ENCODE measurements around the gene SH3PXD2A. TPM values are rescaled to one million over a fixed set of nuclear protein-coding genes. Genes with fewer than 3 reads are reported as not detected.
A peak's percentile ranks its signal among the peaks of the same experiment; 100 is the strongest.

SH3PXD2A gene
- total RNA-seq, 1 donor = 29.0 TPM

DNA sequence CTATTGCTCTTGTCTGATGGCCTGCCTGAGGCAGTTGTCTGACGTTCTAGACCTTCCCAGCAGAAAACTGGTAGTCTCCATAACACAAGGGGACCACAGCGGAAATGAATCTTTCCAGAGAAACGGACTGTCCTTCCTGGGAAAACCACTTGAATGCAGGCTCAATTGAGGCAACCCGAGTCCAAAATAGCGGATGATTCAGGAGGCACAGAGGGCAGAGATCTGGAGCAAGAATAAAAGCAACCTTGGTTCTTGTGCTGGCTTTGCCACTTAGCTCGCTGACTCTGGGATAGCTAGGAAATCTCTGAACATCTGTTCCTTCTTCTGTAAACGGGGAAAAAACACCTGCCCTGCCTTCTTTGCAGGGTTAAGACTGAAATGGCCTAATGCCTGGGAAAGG lies 183.0 kb downstream of the SH3PXD2A start:
- TF ChIP-seq, protein P1, sequence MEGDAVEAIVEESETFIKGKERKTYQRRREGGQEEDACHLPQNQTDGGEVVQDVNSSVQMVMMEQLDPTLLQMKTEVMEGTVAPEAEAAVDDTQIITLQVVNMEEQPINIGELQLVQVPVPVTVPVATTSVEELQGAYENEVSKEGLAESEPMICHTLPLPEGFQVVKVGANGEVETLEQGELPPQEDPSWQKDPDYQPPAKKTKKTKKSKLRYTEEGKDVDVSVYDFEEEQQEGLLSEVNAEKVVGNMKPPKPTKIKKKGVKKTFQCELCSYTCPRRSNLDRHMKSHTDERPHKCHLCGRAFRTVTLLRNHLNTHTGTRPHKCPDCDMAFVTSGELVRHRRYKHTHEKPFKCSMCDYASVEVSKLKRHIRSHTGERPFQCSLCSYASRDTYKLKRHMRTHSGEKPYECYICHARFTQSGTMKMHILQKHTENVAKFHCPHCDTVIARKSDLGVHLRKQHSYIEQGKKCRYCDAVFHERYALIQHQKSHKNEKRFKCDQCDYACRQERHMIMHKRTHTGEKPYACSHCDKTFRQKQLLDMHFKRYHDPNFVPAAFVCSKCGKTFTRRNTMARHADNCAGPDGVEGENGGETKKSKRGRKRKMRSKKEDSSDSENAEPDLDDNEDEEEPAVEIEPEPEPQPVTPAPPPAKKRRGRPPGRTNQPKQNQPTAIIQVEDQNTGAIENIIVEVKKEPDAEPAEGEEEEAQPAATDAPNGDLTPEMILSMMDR (IDR thresholded peaks at IDR 0.05; ENCODE audit: extremely low read depth, low read depth, low read length) = no peak
- H3K79me2 ChIP-seq (ENCODE audit: insufficient read depth, low read length) = peaks cover 9% of the 10 kb centered on the region
- no peak for DNase-seq (ENCODE audit: insufficient read length, low spot score, missing footprints)

DNA sequence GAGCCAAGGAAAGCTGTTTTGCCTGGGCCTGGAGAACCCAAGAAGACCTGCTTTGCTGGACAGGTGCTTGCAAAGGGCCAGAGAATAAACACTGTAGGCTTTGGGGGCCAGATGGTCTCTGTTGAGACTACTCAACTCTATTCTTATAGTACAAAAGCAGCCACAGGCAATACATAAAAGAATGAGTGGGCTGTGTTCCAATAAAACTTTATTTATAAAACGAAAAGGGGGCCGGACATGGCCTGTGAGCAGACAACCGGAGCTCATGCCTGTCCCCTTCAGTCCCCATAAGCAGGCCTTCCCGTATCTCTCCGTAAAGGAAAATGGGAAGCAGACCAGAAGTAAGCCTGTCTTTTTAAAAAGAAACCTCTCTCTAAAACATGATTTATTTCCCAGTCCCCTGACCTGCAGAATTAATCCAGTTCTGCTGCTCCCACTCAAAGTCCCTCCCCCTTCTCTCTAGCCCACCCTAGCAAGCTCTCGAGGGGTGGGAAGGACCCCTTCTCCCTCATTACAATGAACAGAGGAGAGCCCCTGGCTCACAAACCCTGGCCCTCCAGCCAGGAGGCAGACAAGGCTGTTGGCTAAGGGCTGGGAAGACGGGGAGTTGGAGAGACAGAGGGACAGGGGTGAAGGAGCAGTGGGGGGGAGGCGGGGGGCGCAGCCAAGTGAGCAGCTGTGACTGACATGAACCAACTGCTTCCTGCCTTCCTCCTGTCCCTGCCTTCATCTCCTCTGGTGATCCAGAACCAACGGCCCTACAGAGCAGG lies 184.1 kb downstream of the SH3PXD2A start:
- H3K36me3 ChIP-seq (ENCODE audit: insufficient read depth, low read length) = no peaks in the 10 kb centered on the region
- no peak overlapping the region for H3K4me3 ChIP-seq (ENCODE audit: insufficient read depth, low read length)
- H3K27me3 ChIP-seq (ENCODE audit: insufficient read depth, low read length) = no peaks in the 10 kb centered on the region
- peaks cover 9% of the 10 kb centered on the region for H3K79me2 ChIP-seq (ENCODE audit: insufficient read depth, low read length)
- H2AFZ ChIP-seq (ENCODE audit: low read length) = no peak overlapping the region
- no peak overlapping the region for H3K4me2 ChIP-seq (ENCODE audit: insufficient read depth, low read length)
- H3K9me3 ChIP-seq (ENCODE audit: low read depth, low read length) = no peaks in the 10 kb centered on the region
- H3K27ac ChIP-seq (ENCODE audit: low read depth, low read length) = no peak overlapping the region
- H4K20me1 ChIP-seq (ENCODE audit: insufficient read depth, low read length) = no peaks in the 10 kb centered on the region
- H3K4me1 ChIP-seq (ENCODE audit: insufficient read depth, low read length) = peaks cover 28% of the 10 kb centered on the region
- TF ChIP-seq, protein P1 (IDR thresholded peaks at IDR 0.05; ENCODE audit: extremely low read depth, low read depth, low read length) = no peak
- DNase-seq (ENCODE audit: insufficient read length, low spot score, missing footprints) = no peak

More for the DNA sequence above, 183.0 kb downstream of the SH3PXD2A start:
- Histone ChIP-seq H3K27me3 (ENCODE audit: insufficient read depth, low read length) (no peaks in the 10 kb centered on the region), H2AFZ (ENCODE audit: low read length) (no peak overlapping the region), H3K4me3 (ENCODE audit: insufficient read depth, low read length) (no peak overlapping the region), H4K20me1 (ENCODE audit: insufficient read depth, low read length) (no peaks in the 10 kb centered on the region), H3K27ac (ENCODE audit: low read depth, low read length) (peak overlapping the region; percentile 46), H3K36me3 (ENCODE audit: insufficient read depth, low read length) (no peaks in the 10 kb centered on the region), H3K4me1 (ENCODE audit: insufficient read depth, low read length) (peaks cover 28% of the 10 kb centered on the region), H3K4me2 (ENCODE audit: insufficient read depth, low read length) (no peak overlapping the region), H3K9me3 (ENCODE audit: low read depth, low read length) (no peaks in the 10 kb centered on the region)

DNA sequence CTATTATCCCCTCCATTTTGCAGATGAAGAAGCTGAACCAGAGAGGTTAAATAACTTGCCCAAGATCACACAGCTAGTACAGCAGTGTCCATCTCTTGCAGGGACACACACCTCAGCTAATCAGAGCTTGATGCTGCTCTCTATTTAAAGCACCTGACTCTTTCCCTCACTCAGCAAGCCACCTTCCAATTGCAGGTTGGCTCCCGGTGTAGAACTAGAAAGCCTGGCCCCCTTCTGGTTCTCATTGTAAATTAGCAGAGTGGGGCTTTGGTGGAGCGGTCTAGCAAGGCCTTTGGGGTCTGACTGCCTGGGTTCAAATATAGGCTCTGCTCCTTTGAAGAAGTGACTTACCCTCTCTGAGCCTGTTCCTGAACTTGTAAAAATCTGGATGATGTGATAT lies 185.4 kb downstream of the SH3PXD2A start:
- no peaks in the 10 kb centered on the region for H3K27me3 ChIP-seq (ENCODE audit: insufficient read depth, low read length)
- H3K27ac ChIP-seq (ENCODE audit: low read depth, low read length) = no peak overlapping the region
- H3K4me2 ChIP-seq (ENCODE audit: insufficient read depth, low read length) = no peak overlapping the region
- peaks cover 23% of the 10 kb centered on the region for H3K4me1 ChIP-seq (ENCODE audit: insufficient read depth, low read length)
- TF ChIP-seq, protein P1 (IDR thresholded peaks at IDR 0.05; ENCODE audit: extremely low read depth, low read depth, low read length) = no peak
- H4K20me1 ChIP-seq (ENCODE audit: insufficient read depth, low read length) = no peaks in the 10 kb centered on the region
- no peak overlapping the region for H2AFZ ChIP-seq (ENCODE audit: low read length)
- H3K36me3 ChIP-seq (ENCODE audit: insufficient read depth, low read length) = peaks cover 3% of the 10 kb centered on the region
- no peak for DNase-seq (ENCODE audit: insufficient read length, low spot score, missing footprints)
- no peaks in the 10 kb centered on the region for H3K9me3 ChIP-seq (ENCODE audit: low read depth, low read length)
- H3K4me3 ChIP-seq (ENCODE audit: insufficient read depth, low read length) = no peak overlapping the region
- H3K79me2 ChIP-seq (ENCODE audit: insufficient read depth, low read length) = peaks cover 16% of the 10 kb centered on the region

DNA sequence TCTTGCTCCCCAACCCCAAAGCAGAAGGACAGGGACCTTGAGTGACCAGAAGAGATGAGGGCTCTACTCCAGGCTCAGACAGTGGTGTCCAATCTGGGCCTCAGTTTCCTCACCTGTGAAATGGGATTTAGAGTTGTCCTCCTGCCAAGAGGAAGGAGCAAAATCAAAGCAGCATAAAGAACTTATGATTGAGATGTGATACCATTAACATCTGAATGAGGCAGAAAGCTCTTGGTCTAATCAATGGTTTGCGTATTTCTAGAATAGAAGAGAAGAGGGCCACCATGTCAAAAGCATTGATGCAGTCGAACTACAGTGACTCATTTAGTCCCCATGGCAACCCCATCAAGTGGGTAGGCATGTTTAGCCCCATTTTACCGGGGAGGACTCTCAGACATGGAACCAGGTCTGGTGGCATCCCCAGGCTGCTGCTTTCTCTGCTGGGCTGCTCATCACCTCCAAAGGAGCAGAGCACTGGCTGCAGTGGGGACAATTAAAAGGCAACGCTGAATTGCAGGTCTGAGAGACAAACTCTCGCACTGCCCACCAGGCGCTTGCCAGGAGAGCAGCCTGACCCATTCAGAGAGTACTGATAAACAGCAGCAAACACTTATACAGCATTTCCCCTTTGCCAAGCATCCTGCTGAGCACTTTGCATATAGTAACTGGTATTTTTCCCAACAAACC lies 186.0 kb downstream of the SH3PXD2A start:
- peak; percentile 75 for DNase-seq (ENCODE audit: insufficient read length, low spot score, missing footprints)
- no peaks in the 10 kb centered on the region for H3K27me3 ChIP-seq (ENCODE audit: insufficient read depth, low read length)
- H3K36me3 ChIP-seq (ENCODE audit: insufficient read depth, low read length) = peaks cover 7% of the 10 kb centered on the region
- TF ChIP-seq, protein P1 (IDR thresholded peaks at IDR 0.05; ENCODE audit: extremely low read depth, low read depth, low read length) = no peak
- peaks cover 18% of the 10 kb centered on the region for H3K79me2 ChIP-seq (ENCODE audit: insufficient read depth, low read length)
- peak overlapping the region; percentile 79 for H3K4me2 ChIP-seq (ENCODE audit: insufficient read depth, low read length)
- peak overlapping the region; percentile 72 for H3K27ac ChIP-seq (ENCODE audit: low read depth, low read length)
- peak overlapping the region; percentile 54 for H3K4me3 ChIP-seq (ENCODE audit: insufficient read depth, low read length)
- peaks cover under 1% of the 10 kb centered on the region for H4K20me1 ChIP-seq (ENCODE audit: insufficient read depth, low read length)
- H2AFZ ChIP-seq (ENCODE audit: low read length) = no peak overlapping the region
- H3K4me1 ChIP-seq (ENCODE audit: insufficient read depth, low read length) = peaks cover 23% of the 10 kb centered on the region
- H3K9me3 ChIP-seq (ENCODE audit: low read depth, low read length) = no peaks in the 10 kb centered on the region
